ENCODE data around the gene EML1. TPM values are rescaled to one million over a fixed set of nuclear protein-coding genes. Genes with fewer than 3 reads are reported as not detected.

EML1 gene
- total RNA-seq, 1 experiment from 2014 or later, result 16.1 TPM

GRCh38 chr14:99831903-99832685 is 38.9 kb downstream of the EML1 start:
- Mint-ChIP-seq H3K27ac (no peak overlapping the region), H3K36me3 (no peaks in the 10 kb centered on the region), H3K4me3 (no peak overlapping the region), H3K27me3 (ENCODE audit: low read depth) (no peaks in the 10 kb centered on the region), H3K9me3 (no peaks in the 10 kb centered on the region), H3K4me1 (peaks cover 20% of the 10 kb centered on the region)
- DNase-seq (ENCODE audit: low spot score), result no peak
- ATAC-seq, result no peak
- ChIA-PET POLR2A (interaction anchor here (0.6 kb wide), 1 partner anchor 15 kb away, joined by 3 read pairs; no protein-coding TSS in a partner anchor), CTCF (interaction anchor here (0.6 kb wide), 1 partner anchor 11 kb away, joined by 4 read pairs; no protein-coding TSS in a partner anchor)
- no peak for TF ChIP-seq ESRRA (CRISPR knock-in tag; IDR thresholded peaks at IDR 0.05; ENCODE audit: borderline replicate concordance)

- no peak overlapping the region for H3K4me3 Mint-ChIP-seq
- POLR2A ChIA-PET, result no interaction called here
These were observed 44.6 kb downstream of the EML1 start for GRCh38 chr14:99837822-99838221.

GRCh38 chr14:99838639-99839134 is 45.5 kb downstream of the EML1 start:
- H3K36me3 Mint-ChIP-seq, result no peaks in the 10 kb centered on the region
- peaks cover 17% of the 10 kb centered on the region for H3K27me3 Mint-ChIP-seq (ENCODE audit: low read depth)
- H3K4me1 Mint-ChIP-seq, result peaks cover 41% of the 10 kb centered on the region
- TF ChIP-seq SOX15 (CRISPR knock-in tag; IDR thresholded peaks at IDR 0.05) (no peak), E2F4 (CRISPR knock-in tag; IDR thresholded peaks at IDR 0.05; ENCODE audit: borderline replicate concordance, low read depth) (no peak), FOXP1 (CRISPR knock-in tag; IDR thresholded peaks at IDR 0.05; ENCODE audit: borderline replicate concordance) (no peak), RORB (CRISPR knock-in tag; IDR thresholded peaks at IDR 0.05) (no peak), ZNF138 (CRISPR knock-in tag; conservative IDR thresholded peaks at IDR 0.05) (no peak), ZNF396 (CRISPR knock-in tag; IDR thresholded peaks at IDR 0.05; ENCODE audit: borderline replicate concordance) (no peak), ZNF232 (CRISPR knock-in tag; IDR thresholded peaks at IDR 0.05) (no peak), USF1 (CRISPR knock-in tag; IDR thresholded peaks at IDR 0.05) (no peak)
- peak overlapping the region; percentile 29 for H3K4me3 Mint-ChIP-seq
- DNase-seq (ENCODE audit: low spot score) (peak; percentile 58), ATAC-seq (peak; percentile 71)
- ChIA-PET CTCF (interaction anchor here (0.7 to 1.6 kb wide), 5 partner anchors 34 to 108 kb away, joined by 3 to 5 read pairs (median 3); no protein-coding TSS in a partner anchor), POLR2A (no interaction called here)
- H3K27ac Mint-ChIP-seq, result peak overlapping the region; percentile 84
- no peaks in the 10 kb centered on the region for H3K9me3 Mint-ChIP-seq

More at GRCh38 chr14:99837822-99838221, 44.6 kb downstream of the EML1 start:
- no peaks in the 10 kb centered on the region for H3K36me3 Mint-ChIP-seq
- ATAC-seq (no peak), DNase-seq (ENCODE audit: low spot score) (no peak)
- no peaks in the 10 kb centered on the region for H3K9me3 Mint-ChIP-seq
- H3K27me3 Mint-ChIP-seq (ENCODE audit: low read depth), result peaks cover 13% of the 10 kb centered on the region
- H3K27ac Mint-ChIP-seq, result no peak overlapping the region
- CTCF ChIA-PET, result interaction anchor here (1.0 to 1.6 kb wide), 4 partner anchors 35 to 107 kb away, joined by 3 to 5 read pairs (median 3); no protein-coding TSS in a partner anchor
- peaks cover 49% of the 10 kb centered on the region for H3K4me1 Mint-ChIP-seq
- no peak for TF ChIP-seq HMGXB4 (CRISPR knock-in tag; IDR thresholded peaks at IDR 0.05)
- TF ChIP-seq ZNF121 (CRISPR knock-in tag; IDR thresholded peaks at IDR 0.05), result peak; percentile 92; the same call in 1 of the 2 replicates

GRCh38 chr14:99839696-99840095 is 46.5 kb downstream of the EML1 start:
- CTCF ChIA-PET, result no interaction called here
- Mint-ChIP-seq H3K4me3 (no peak overlapping the region), H3K27me3 (ENCODE audit: low read depth) (peaks cover 17% of the 10 kb centered on the region), H3K9me3 (no peaks in the 10 kb centered on the region), H3K4me1 (peaks cover 40% of the 10 kb centered on the region), H3K36me3 (no peaks in the 10 kb centered on the region), H3K27ac (peak overlapping the region; percentile 84)
- ATAC-seq (no peak), DNase-seq (ENCODE audit: low spot score) (no peak)
- POLR2A ChIA-PET, result no interaction called here
- TF ChIP-seq ZBTB43 (CRISPR knock-in tag; IDR thresholded peaks at IDR 0.05) (no peak), CDX4 (CRISPR knock-in tag; IDR thresholded peaks at IDR 0.05; ENCODE audit: borderline replicate concordance) (no peak), ZNF281 (CRISPR knock-in tag; IDR thresholded peaks at IDR 0.05) (no peak)

All from WTC11 (cell line).